LNCAP (cell line): ENCODE data around the gene GPC6.

Experiments
- CTCF ChIP-seq: fragments of 450-650 bp; IDR thresholded peaks from 2 replicates; pipeline ENCODE4 v1.5.1; 2017; ENCODE audit warnings: mild to moderate bottlenecking

The GPC6 gene

GRCh38 chr13:94312511-94313216 is 1086.1 kb downstream of the GPC6 start:
- TF ChIP-seq CTCF: no peak

GRCh38 chr13:94313321-94313910 is 1086.8 kb downstream of the GPC6 start:
- TF ChIP-seq CTCF: no peak

DNA sequence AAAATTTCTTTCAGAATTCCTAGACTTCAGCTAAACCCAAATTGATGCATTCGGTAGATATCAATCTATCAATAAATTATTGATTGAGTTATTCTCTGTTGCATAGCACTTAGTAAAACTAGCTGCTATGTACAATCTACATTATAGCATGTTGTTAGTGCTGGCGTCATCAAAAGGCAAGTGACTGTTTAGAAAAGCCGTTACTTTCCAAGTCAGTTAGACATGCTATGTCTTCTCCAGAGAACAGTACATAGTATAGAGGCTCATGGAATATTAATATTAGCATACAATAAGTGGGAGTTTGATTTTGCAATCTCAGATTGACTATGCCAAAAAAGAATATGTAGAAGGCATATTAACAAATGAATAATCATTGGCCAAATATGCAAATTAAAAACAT is 1087.3 kb downstream of the GPC6 start:
- TF ChIP-seq CTCF: no peak

DNA sequence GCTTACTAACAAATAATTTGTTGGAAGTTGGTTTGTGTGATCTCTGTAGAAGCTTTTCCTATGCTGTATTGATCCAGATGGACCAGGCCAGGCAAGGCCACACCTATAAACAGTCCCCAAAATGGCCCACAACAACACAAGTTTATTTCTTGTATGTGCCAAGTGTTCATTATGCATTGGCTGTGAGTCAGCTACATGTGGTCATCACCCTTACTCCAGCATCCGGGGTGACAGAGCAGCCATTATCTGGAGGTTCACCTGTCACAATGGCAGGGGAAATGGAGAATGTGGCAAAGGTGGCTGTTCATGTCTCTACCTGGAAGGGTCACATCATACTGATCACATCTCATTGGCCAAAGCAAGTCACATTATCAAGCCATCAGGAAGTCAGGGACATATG is 1088.6 kb downstream of the GPC6 start:
- no peak for TF ChIP-seq CTCF

- TF ChIP-seq CTCF: no peak
These were observed 1090.5 kb downstream of the GPC6 start for GRCh38 chr13:94317063-94317491.

DNA sequence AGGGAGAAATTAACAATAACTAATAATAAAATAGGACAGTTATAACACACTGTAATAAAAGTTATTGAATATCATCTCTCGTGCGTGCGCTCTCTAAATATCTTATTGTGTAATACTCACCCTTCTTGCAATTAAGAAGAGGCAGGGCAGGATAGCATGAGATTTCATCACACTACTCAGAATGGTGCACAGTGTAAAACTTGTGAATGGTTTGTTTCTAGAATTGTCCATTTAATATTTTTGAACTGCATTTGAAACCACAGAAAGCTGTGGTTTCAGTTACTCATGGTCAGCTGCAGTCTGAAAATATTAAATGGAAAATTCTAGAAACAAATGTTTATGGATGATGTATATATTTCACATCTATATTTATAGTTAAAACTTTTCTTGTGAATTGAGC is 1091.8 kb downstream of the GPC6 start:
- TF ChIP-seq CTCF: no peak

DNA sequence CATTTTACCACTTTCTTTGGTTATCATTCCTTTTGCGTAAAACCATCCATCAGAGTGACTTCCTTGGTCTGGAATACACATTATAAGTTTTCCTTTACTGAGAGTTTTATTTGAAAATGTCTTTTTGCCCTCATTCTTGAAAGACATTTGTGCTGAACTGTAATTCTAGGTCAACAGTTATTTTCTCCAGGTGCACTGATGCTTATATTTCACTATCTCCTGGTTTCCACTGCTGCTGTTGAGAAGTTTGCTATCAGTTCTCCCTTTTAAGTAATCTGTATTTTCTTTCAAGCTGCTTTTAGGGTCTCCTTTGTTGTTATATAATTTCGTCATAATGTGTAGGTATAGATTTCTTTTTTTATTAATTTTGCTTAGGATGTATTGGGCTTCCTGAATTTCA is 1092.9 kb downstream of the GPC6 start:
- no peak for TF ChIP-seq CTCF
